Adrenal gland (tissue), 5 donors: ENCODE measurements around the gene ATXN1.

ENCODE experiments used
- CTCF ChIP-seq, 6 experiments: fragments of 450-650 bp in 4 of 6; fragments of 200-600 bp in 2 of 6; sonication (generic) in 1 of 6; IDR thresholded peaks; 1 replicate in 5 of 6; 2 replicates in 1 of 6; pipeline versions ENCODE4 v1.5.1 to v1.8.0; 2016 to 2021; ENCODE audit warnings: antibody characterized with exemption in 6 of 6, mild to moderate bottlenecking in 2 of 6, moderate library complexity in 1 of 6
- POLR2A ChIP-seq, 2 donors: fragments of 450-650 bp; IDR thresholded peaks; one replicate each; pipeline ENCODE4 v1.6.1; 2017; ENCODE audit warnings: antibody characterized with exemption in 2 of 2, mild to moderate bottlenecking in 2 of 2, moderate library complexity in 1 of 2
- donor health status: DM: no; HTN: no; CAD: no.

- no peak for TF ChIP-seq POLR2A (IDR thresholded peaks at IDR 0.05)
- no peak for TF ChIP-seq CTCF (IDR thresholded peaks at IDR 0.05)
Observed at GRCh38 chr6:16559071-16559470, 202.2 kb downstream of the ATXN1 start.
